Stimulated activated CD8-positive, alpha-beta memory T cell treated with anti-CD3 and anti-CD28 coated beads, Interleukin-2, amount 100 ng/mL, for 1 hour (primary cell): Measurements from ENCODE around the gene DNMBP.
"Not testable (repeated sequence)": the region's sequence is repeated elsewhere in the genome, so short reads cannot be mapped to it uniquely, and the experiment has no call there.

Source experiments
- DNase-seq, 2 donors: peaks; one replicate each; pipeline ENCODE4 v3.0.0-alpha.2; 2020; ENCODE audit warnings: low read depth in 2 of 2

DNMBP gene

GRCh38 chr10:100020142-100020885 is 10.6 kb upstream of the DNMBP start:
- DNase-seq, result no peak

DNA sequence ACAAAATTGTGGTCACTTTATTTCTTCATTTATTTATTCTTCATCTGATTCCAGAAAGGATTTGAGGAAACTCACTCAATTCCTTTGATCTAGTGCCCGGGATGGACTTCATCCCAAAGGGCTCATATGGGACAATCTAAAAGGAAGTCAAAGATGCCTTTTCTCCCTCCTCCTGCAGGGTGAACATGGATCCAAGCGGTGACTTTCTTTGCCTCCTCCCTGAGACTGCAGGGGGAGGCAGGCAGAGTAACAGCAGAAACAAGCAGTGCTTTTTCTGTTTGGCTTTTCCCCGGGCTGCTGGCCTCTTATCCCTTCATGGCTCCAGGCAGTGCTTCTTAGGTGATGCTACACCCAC is 10.0 kb upstream of the DNMBP start:
- DNase-seq, result no peak

GRCh38 chr10:100014071-100014762 is 4.5 kb upstream of the DNMBP start:
- DNase-seq, result no peak

GRCh38 chr10:100013621-100014020 is 3.9 kb upstream of the DNMBP start:
- no peak for DNase-seq

- DNase-seq, result not testable (repeated sequence)
These were observed 2.2 kb upstream of the DNMBP start for GRCh38 chr10:100011906-100012305.

DNA sequence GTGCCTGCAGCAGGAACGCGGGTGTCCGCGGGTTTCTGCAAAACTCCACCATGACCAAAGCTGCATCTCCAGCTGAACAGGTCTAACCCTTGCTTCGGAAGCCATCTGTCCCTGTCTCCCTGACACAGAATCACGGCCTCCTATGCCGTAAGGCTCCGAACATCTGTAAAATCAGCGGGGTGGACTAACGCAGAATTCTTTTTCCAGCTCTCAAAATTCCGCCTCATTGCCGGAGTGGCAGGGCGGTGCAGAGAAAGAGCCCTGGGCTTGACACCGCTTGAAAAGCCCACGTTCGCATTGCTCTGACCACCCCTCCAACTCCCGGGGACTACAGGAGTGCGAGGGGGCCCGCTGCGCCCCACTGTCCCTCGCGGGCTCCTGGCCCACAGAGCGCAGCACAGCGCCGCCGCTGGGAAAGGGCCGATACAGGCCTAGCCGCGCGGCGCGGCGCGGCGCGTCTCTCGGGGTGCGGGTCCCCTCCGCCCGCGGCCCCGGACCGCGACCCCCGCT is 409 bp downstream of the DNMBP start:
- no peak for DNase-seq

DNA sequence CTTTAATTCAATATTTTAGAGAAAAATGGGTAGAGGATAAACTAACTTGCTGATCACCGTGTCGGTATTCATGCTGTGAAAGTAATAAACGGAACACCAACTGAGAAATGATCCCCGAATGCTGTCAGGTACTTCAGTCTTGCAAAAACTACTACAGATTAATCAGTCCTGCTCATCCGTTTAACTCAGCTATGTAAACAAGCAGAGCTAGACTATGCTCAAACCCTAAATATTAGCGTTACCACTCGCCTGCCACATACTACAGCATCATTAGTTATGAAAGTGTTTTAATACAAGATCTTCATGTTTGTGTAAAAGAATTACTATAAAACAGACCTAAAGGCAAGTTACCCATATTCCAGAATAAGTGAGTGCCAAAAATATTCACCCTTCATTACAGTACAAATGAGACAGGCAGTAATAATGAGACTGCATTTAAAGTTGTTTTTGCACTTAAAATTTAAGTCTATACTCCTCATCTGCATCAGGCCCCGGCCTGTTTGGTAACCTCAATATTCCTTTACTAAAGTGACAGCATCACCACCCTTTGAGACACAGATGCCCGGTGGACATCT is 952 bp downstream of the DNMBP start:
- DNase-seq, result no peak

DNA sequence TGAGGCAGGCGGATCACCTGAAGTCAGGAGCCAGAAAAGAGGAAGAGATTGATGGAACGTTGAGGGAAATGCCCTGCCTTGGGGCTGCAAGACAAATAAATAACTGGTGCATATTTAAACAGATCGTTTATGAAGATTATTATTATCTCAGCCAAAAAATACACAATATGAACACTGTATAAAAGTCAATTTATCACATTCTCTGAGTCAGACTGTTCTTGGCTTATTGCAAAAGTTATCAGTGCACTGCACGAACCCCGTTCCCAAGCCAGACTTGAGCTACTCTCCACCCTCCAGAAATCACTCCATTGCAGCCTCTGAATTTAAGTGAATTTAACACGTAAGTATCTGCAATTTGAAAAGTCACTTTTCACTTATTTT is 1.6 kb downstream of the DNMBP start:
- DNase-seq, result no peak

DNA sequence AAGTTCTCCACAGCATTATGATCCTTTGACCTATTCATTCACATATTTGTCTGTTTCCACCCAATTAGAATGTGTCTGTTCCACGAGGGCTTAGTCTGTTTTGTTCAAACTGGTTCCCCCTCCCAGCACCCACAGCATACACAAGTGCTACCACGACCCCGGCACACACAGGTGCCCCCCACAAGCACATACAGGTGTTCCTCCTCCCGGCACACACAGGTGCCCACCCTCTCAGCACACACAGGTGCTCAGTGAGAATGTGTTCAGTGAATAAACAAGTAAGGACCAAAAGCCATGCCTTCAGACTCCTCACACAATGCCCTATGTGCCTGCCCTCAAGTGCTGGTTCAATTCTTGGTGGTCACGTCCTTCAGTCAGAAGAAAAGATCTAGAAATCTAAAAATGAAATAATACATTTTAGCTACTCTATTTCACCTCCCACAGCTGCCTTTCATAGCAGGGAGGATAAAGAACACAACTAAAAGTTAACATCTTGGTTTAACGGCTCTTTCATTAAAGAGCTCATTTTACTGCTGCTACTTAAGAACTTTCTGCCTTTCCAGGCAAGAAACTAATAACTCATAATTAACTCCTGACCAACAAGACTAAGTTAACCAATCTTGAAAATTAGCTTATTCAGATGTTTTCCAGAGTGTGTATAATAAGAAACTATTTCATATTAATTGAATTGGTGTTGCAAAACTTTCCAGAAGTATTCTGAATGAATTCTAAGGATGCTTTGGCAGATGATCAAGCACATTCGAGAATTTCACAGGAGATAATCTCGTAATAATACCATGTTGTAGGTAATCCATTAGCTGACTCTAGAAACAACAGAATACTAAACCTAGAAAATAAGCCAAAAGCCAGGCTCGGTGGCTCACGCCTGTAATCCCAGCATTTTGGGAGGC is 2.3 kb downstream of the DNMBP start:
- DNase-seq, result no peak

- no peak for DNase-seq
These were observed 3.4 kb downstream of the DNMBP start for GRCh38 chr10:100006243-100006886.

GRCh38 chr10:100004805-100005510 is 4.8 kb downstream of the DNMBP start:
- no peak for DNase-seq

DNA sequence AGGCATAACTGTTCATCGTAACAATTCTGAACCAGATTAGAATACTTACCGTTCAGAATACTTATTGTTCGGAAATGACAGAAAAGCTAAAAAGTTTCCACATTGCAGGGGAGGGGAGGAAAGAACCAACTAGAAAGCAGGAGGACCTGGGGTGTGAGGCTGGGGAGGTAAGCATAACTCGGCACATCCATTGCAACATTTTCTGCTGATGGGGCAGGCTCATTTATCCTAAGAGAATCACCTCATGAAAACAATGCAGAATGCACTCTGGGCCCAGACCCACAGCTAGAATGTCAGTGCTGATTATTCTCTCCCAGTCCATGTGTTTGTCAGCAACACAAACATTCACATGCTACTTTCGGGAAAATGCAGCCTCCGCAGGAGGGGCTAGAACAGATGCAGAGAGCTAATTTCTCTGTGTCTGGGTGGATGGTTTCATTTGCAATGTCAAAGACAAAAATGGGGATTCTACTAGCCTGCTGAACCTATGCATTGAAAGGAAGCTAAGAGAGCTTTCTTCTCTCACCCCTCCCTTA is 9.6 kb downstream of the DNMBP start:
- no peak for DNase-seq

GRCh38 chr10:99999319-100000108 is 10.2 kb downstream of the DNMBP start:
- no peak for DNase-seq

DNA sequence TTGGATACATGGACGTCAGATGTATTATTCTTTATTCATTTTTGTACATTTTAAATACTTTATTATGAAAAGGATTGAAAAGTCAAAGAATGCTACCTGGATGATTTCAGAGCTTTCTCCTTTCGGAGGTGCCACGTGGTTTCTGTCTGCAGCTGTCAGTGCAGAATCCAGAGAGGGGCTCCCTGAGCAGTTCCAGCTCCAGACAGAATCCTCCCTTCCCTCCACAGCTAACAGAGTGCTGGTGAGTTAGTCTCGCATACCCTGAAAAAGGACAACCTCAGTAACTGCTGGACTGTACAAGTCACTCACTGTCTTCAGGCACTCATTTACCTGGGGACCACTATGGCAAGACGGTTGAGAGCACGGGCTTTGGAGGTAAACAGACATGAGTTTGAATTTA is 10.9 kb downstream of the DNMBP start:
- no peak for DNase-seq

DNA sequence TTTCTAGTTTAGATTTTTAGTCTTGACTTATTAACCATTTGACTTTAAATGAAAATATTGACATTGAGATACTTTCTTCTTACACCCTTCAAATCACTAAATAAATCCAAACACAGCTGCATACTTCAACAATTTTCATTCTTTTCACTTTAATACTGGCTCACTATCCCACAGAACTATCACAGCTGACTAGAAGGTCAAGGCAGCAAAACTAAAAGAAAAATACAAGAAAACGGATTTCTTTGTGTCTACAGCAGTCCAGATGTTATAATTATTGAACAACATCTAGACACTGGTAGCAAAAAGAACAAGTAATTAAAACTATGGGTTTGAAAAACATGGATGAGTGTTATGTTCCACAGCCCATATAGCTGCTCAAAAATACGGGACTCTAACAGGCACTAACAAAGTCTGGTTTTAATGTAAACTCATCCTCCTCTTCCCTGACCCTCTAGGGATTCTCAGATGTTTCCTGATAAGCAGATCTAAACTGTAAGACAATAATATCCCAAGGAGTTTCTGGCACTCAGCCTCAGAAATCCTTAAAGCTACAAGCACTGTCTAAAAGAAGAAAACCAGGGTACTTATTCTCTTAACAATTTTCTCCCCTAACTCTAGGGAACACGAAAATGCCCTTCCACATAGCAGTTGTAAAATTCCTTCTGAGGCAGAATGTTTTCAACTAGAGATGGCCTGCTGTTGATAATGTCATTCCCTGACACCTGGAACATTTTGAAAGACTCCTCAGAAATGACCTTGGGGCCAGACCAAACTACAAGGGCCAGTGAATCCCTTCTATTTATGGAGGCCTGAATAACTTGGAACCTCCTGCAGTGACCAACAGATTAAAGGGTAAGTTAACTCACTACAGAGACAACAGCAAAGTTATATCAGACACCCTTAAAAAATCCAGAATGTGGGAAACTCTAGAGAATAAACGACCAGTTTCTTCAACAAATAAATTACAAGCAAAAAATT is 12.8 kb downstream of the DNMBP start:
- DNase-seq, result no peak

GRCh38 chr10:99995713-99996112 is 14.0 kb downstream of the DNMBP start:
- no peak for DNase-seq

- no peak for DNase-seq
These were observed 14.5 kb downstream of the DNMBP start for GRCh38 chr10:99995269-99995668.

DNA sequence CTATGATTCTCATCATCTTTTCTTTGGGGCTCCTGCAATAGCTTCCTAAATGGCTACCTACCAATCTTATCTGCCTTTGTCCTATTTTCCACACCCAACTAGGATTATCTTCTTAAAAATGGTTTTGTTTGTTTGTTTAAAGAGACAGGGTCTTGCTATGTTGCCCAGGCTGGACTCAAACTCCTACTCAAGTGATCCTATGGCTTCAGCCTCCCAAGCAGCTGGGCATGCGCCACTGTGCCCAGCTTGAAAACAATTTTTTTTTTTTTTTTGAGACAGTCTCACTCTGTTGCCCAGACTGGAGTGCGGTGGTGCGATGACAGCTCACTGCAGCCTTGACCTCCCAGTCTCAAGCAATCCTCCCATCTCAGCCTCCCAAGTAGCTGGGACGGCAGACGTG is 14.9 kb downstream of the DNMBP start:
- no peak for DNase-seq
